ENCODE data around the gene TMEM132A.
A peak's percentile ranks its signal among the peaks of the same experiment; 100 is the strongest.

TMEM132A gene

DNA sequence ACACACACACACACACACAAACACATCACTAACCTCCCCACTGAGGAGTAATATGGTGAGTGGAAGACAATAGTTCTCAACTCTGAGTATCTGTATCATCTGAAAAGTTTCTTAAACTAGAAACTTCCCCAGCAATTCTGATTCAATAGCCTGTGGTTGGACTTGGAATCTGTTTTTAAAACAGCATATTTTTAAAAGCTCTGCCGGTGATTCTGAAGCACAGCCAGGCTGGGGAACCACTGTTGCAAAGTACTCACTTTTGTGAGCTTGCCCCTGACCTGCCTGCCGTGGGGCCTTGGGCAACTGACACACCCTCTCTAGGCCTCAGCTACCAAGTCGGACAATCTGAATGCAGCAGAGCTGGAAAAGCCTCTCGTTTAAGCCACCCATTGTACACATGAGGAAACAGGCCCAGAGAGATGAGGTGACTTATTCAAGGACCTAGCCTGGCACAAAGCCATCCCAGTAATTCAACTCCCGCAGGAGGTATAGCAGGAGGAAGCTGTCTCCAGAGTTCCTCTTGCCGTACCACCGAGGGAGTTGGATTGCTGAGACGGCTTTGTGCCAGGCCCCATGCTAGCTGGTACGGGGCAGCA, 18.8 kb downstream of the TMEM132A start:
- ATAC-seq (ENCODE audit: low read depth) (no peak), DNase-seq (ENCODE audit: low spot score in 2 of 2) (no peak)
- Mint-ChIP-seq H3K4me3 (no peak overlapping the region), H3K9me3 (no peaks in the 10 kb centered on the region), H3K27ac (peak overlapping the region; percentile 20), H3K36me3 (peaks cover 43% of the 10 kb centered on the region), H3K4me1 (peaks cover 43% of the 10 kb centered on the region), H3K27me3 (no peaks in the 10 kb centered on the region)

DNA sequence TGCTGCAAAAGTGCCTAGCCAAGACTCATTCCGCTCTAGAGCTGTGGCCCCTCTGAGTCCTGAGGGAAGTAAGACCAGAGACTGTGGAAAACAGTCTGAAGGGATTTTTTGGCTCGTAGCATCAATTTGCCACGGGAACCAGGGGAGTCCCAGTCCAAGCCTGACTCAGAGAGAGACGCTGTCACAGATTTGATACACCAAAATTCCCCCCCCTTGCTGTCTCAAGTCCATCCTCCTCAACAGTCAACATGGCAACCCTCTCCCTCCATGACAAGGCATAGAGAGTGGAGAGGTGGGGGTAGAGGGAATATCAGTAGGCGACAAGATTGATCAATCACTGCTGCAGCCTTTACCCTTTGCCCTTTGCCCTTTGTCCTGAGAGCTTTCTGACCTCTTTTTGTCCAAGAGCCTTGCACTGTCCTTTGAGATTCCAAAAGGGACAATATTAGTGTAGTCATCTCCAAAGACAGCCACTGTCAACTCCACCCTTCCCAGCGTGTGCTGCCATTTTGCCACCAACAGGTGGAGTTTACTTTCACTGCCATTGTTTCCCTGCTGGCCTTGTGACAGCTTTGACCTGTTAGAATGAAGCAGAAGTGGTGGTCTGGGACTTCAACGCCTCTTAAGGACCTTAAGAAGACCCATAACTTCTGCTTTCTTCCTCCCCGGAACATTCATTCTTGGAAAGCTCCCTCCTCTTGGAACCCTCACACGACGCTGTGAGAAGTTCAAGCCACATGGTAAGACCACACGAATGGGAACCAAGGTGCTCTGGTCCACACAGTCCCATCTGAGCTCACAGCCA, 20.4 kb downstream of the TMEM132A start:
- Mint-ChIP-seq H3K36me3 (peaks cover 30% of the 10 kb centered on the region), H3K27me3 (no peaks in the 10 kb centered on the region), H3K4me3 (no peak overlapping the region), H3K9me3 (no peaks in the 10 kb centered on the region), H3K4me1 (peaks cover 53% of the 10 kb centered on the region), H3K27ac (peak overlapping the region; percentile 53)
- DNase-seq (ENCODE audit: low spot score in 2 of 2) (no peak), ATAC-seq (ENCODE audit: low read depth) (peak; percentile 71)

DNA sequence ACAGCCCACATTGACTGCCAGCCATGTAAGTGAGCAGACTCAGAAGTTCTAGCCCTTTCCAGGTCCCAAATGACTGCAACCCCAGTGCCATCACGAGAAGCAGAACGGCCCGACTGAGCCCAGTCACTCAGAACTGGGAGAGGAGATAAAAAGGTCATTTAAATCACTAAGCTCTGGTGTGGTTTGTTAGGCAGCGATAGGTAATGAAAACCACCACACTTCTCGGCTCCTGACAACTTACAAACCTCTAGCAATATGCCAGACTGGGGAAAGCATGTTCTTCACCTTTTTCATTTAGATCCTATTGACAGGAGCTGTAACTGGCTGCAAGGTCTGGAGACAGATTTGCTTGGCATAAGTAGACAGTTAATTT, 21.0 kb downstream of the TMEM132A start:
- Mint-ChIP-seq H3K27ac (peak overlapping the region; percentile 53), H3K9me3 (no peaks in the 10 kb centered on the region), H3K36me3 (peaks cover 29% of the 10 kb centered on the region), H3K4me1 (peaks cover 55% of the 10 kb centered on the region), H3K27me3 (no peaks in the 10 kb centered on the region), H3K4me3 (no peak overlapping the region)
- ATAC-seq (ENCODE audit: low read depth) (no peak), DNase-seq (ENCODE audit: low spot score in 2 of 2) (no peak)

DNA sequence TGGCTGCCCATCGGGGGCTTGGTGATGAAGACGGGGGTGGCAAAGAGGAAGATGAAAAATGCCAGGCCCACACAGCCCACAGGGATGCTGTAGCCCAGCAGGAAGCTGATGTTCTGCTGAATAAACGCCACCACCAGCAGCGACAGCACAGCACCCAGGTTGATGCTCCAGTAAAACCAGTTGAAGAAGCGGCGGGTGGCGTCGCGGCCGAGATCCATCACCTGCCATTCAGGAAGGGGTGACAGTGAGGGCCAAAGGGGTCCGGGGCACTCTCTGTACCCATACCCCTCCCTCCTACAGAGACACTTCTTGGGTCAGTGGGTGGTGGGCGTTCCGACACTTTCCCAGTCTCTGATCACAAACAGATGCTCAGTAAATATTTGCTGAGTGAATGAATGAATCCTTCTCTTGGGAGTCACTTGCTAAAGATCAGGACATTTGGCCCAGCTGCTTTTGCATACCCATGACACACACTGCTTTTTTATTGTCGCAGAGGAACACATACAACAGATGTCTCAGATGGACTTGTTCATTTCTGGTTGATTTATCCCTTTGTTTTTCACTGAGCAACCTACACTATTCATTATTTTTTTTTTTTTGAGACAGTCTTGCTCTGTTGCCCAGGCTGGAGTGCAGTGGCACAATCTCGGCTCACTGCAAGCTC, 22.5 kb downstream of the TMEM132A start:
- Mint-ChIP-seq H3K4me3 (no peak overlapping the region), H3K36me3 (peaks cover 22% of the 10 kb centered on the region), H3K27me3 (no peaks in the 10 kb centered on the region), H3K9me3 (no peaks in the 10 kb centered on the region), H3K4me1 (peaks cover 49% of the 10 kb centered on the region), H3K27ac (peak overlapping the region; percentile 1)
- no peak for DNase-seq (ENCODE audit: low spot score in 2 of 2)
- ATAC-seq (ENCODE audit: low read depth) = no peak

DNA sequence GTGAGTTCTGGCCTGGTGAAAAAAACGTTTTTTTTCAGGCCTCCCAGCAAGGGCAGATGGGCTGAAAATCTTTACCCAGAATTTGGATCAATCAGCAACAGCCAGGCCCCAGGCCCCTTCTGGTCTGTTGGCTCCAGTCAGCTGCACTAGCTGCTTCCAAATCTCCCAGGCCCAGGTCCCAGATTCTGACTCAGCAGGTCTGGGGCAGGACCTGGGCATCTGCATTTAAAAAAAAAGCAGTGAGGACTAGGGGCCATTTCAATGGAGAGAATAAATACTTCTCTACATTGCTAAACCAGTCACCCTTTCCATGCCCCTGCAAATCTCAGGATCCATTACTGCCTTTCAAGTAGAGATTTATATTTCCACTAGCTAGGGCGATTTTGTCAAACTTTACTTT, 23.4 kb downstream of the TMEM132A start:
- peaks cover 24% of the 10 kb centered on the region for H3K36me3 Mint-ChIP-seq
- no peaks in the 10 kb centered on the region for H3K9me3 Mint-ChIP-seq
- DNase-seq (ENCODE audit: low spot score in 2 of 2) = no peak
- no peaks in the 10 kb centered on the region for H3K27me3 Mint-ChIP-seq
- no peak for ATAC-seq (ENCODE audit: low read depth)
- H3K4me3 Mint-ChIP-seq = no peak overlapping the region
- H3K27ac Mint-ChIP-seq = no peak overlapping the region
- peaks cover 49% of the 10 kb centered on the region for H3K4me1 Mint-ChIP-seq

DNA sequence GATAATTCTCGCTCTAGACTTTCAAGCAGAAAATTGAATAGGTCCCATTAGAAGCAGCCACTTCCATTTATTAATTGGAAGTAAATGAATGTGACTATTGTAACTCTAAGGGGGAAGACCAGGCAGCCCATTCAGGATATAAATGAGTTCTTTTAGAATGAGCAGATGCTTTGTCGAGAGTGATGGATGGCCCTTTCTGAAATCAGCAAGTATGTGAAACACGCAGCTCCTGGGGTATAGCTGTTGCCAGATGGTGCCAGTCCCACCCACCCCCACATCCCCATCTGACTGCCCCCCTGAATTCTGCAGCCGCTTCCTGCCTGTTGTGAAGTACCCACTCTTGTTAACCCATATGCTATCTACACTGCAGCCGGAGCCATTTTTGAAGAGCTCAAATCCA, 24.0 kb downstream of the TMEM132A start:
- peak overlapping the region; percentile 93 for H3K27ac Mint-ChIP-seq

DNA sequence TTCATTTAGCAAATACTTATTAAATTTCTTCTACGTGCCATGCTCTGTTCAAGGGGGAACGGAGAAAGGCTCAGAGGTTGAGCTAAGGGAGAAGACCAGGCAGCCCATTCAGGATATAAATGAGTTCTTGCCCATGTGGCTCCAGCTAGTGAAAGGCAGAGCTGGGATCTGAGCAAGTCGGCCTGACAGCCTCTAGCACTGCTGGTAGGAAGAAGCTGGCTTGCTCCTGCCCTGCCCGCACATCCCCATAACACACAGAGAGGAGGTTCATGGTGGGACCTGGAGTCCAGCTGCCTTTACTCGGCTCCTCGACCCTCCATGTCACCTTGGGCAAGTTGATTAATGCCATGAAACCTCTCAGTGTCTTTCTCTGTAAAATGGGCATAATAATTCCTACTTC, 25.8 kb downstream of the TMEM132A start:
- H3K36me3 Mint-ChIP-seq = peaks cover 14% of the 10 kb centered on the region
- peak overlapping the region; percentile 98 for H3K27ac Mint-ChIP-seq
- H3K4me1 Mint-ChIP-seq = peaks cover 50% of the 10 kb centered on the region
- peak overlapping the region; percentile 97 for H3K4me3 Mint-ChIP-seq
- no peaks in the 10 kb centered on the region for H3K27me3 Mint-ChIP-seq
- DNase-seq (ENCODE audit: low spot score in 2 of 2) = no peak
- no peaks in the 10 kb centered on the region for H3K9me3 Mint-ChIP-seq
- ATAC-seq (ENCODE audit: low read depth) = no peak

More for the DNA sequence above, 24.0 kb downstream of the TMEM132A start:
- H3K9me3 Mint-ChIP-seq = no peaks in the 10 kb centered on the region
- DNase-seq (ENCODE audit: low spot score in 2 of 2) = no peak
- ATAC-seq (ENCODE audit: low read depth) = no peak
- H3K4me3 Mint-ChIP-seq = peak overlapping the region; percentile 83
- H3K36me3 Mint-ChIP-seq = peaks cover 24% of the 10 kb centered on the region
- peaks cover 51% of the 10 kb centered on the region for H3K4me1 Mint-ChIP-seq
- H3K27me3 Mint-ChIP-seq = no peaks in the 10 kb centered on the region

DNA sequence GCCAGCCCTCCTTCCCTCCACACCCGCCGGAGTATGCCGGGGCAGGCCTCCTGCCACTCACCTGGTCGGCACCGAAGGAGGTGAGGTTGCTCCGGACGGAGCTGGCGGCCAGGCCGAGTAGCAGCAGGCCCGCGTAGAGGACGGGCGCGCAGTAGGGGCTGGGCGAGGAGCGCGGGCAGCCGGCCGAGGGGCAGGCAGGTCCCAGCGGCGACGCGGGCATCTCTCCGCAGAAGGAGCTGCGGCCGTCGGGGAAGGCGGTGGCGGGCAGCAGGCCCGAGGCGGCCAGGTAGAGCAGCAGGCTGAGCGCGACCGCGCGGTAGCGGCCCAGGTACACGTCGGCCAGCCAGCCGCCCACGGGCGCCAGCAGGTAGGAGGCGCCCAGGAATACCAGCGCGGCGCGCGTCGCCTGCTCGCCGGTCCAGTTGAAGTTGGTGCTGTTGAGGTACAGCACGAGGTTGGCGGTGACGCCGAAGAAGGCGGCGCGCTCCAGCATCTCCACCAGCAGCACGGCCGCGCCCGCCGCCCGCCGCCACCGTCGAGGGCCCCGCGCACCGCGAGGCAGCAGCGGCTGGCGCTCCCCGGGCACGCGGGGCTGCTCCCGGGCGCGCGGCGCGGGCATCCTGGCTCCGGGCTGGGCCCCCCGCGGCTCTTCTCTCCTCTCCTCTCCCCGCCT, 26.8 kb downstream of the TMEM132A start:
- H3K4me1 Mint-ChIP-seq = peaks cover 48% of the 10 kb centered on the region
- H3K4me3 Mint-ChIP-seq = peak overlapping the region; percentile 97
- no peaks in the 10 kb centered on the region for H3K27me3 Mint-ChIP-seq
- H3K27ac Mint-ChIP-seq = peak overlapping the region; percentile 98
- no peaks in the 10 kb centered on the region for H3K9me3 Mint-ChIP-seq
- DNase-seq (ENCODE audit: low spot score in 2 of 2) (peak; percentile 25 to 48), ATAC-seq (ENCODE audit: low read depth) (peak; percentile 25)
- peaks cover 8% of the 10 kb centered on the region for H3K36me3 Mint-ChIP-seq

DNA sequence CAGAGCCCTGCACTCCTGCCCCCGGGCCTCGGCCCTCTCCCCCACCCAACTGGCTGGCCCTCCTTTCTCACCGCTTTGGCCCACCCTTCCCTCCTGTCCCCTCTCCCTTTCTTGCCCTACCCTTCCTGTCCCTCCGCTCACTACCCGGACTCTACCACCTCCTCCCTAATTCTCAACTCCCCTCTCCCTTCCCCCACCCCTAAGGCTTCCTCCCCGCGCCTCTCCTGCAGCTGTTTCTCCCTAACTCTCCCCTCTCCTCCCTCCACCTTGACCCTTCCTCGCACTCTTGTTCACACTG, 27.3 kb downstream of the TMEM132A start:
- Mint-ChIP-seq H3K4me1 (peaks cover 44% of the 10 kb centered on the region), H3K9me3 (no peaks in the 10 kb centered on the region)
- ATAC-seq (ENCODE audit: low read depth) = peak; percentile 3

DNA sequence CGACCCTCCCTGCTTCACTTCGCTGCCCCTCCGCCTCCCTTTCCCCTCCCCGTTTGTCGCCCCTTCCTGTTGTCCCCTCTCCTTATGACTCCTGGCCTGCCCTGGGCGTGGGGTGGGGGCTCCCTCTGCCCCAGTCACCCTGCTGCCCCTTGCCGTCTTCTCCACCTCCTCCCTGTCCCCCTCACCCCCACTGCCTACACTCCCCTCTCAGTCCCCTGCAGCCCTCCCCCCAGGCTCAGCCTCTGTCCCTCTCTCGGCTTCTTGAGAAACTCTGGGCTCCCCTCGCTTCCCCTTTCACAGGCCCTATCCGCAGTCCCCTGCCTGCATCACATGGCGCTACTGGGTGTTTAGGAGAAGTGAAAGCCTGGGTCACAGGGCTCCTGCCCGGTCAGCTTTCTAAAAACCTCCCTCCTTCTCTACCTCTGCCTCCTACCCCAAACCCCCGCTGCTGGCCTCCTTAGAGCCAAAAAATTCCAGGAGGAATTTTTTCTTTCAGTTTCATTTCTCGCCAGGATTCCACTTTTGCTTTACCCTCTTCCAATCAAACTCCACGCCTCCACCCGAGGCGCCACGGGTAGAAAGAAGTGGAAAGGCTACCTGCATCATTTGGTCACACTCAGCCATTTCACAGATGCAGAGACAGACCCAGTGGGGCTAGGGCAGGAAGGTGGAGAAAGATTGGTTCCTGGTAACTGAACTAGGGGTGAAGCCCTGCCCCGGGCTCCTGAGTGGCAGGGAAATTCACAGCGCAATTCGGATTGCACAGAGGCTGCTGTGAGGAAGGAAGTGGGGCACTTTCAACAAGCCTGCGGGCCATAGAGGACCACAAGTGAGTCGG, 27.9 kb downstream of the TMEM132A start, which contains the start of gene SLC15A3:
Gene SLC15A3 (minus strand): TSS at position 273 of the 838 bp plus-strand sequence. CDS start 625 bp downstream, outside the sequence.
- DNase-seq (ENCODE audit: low spot score in 2 of 2) (peak; percentile 66 to 77), ATAC-seq (ENCODE audit: low read depth) (peak; percentile 83)
- Mint-ChIP-seq H3K4me3 (peak within 1 kb of the TSS; percentile 97), H3K27ac (peak within 1 kb of the TSS; percentile 98), H3K27me3 (no peaks in the 10 kb centered on the region), H3K36me3 (peaks cover 2% of the 10 kb centered on the region), H3K4me1 (peaks cover 44% of the 10 kb centered on the region), H3K9me3 (no peaks in the 10 kb centered on the region)

More for the DNA sequence above, 27.3 kb downstream of the TMEM132A start:
- no peaks in the 10 kb centered on the region for H3K27me3 Mint-ChIP-seq
- H3K27ac Mint-ChIP-seq = peak overlapping the region; percentile 98
- H3K36me3 Mint-ChIP-seq = peaks cover 4% of the 10 kb centered on the region
- no peak for DNase-seq (ENCODE audit: low spot score in 2 of 2)
- peak overlapping the region; percentile 97 for H3K4me3 Mint-ChIP-seq

DNA sequence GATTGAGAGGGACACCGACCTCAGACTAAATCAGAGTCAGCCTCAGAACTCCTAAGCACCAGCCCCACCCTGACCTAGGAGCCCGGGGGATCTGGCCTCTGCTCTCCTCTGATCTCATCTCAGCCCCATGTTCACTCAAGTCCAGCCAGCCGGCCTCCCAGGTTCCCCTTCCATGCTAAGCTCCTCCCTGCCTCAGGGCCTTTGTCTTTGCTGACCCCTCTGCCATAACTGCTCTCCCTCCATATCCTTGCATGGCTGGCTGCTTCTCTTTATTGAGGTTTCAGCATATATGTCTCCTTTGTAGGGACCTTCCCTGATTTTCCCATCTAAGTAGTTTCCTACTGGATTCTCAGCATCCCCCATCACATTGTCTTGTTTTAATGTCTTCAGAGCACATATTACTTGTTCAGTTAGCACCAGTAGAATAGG, 28.5 kb downstream of the TMEM132A start:
- no peak for ATAC-seq (ENCODE audit: low read depth)
- peaks cover 44% of the 10 kb centered on the region for H3K4me1 Mint-ChIP-seq
- H3K36me3 Mint-ChIP-seq = peaks cover 2% of the 10 kb centered on the region
- H3K27me3 Mint-ChIP-seq = no peaks in the 10 kb centered on the region
- H3K4me3 Mint-ChIP-seq = peak overlapping the region; percentile 97
- no peaks in the 10 kb centered on the region for H3K9me3 Mint-ChIP-seq
- DNase-seq (ENCODE audit: low spot score in 2 of 2) = no peak
- peak overlapping the region; percentile 98 for H3K27ac Mint-ChIP-seq

DNA sequence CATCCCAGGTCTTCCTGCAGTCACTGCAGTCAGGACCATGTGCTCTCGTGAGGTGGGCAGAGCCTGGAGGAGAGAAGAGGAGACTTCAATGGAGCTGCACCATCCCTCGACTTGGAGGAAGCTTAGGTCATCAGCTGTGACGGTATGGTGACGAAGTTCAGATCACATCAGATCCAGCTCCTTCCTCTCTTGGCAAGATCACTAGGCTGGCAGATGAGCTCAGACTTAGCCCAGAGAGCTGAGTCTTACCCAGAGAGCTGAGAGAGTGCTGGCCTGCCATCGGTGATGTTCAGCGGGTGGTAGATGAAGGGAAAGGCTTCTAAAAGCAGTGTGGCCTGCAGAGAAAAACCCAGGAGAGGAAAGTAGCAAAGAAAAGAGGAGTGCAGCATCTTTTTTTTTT, 29.5 kb downstream of the TMEM132A start:
- DNase-seq (ENCODE audit: low spot score in 2 of 2) (no peak), ATAC-seq (ENCODE audit: low read depth) (peak; percentile 8)
- Mint-ChIP-seq H3K27ac (peak overlapping the region; percentile 98), H3K4me3 (peak overlapping the region; percentile 30), H3K27me3 (no peaks in the 10 kb centered on the region), H3K9me3 (no peaks in the 10 kb centered on the region), H3K4me1 (peaks cover 40% of the 10 kb centered on the region), H3K36me3 (peaks cover 2% of the 10 kb centered on the region)

DNA sequence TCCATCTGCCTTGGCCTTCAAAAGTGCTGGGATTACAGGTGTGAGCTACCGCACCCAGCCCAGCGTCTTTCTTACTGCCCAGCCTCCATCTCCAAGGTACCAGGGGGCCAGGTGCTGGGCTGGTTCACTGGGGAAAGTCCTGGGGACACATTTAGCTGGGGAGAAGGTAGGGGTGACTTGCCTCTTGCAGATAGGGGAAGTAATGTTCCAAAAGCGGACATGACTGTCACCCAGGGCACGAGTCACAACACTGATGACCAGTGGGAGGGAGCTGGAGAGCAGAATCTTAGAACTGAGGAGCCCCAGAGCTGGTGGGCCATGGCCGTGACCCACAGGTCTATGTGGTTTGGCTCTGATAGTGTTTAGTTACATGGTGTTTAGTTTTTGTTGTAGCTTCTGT, 30.2 kb downstream of the TMEM132A start:
- H3K36me3 Mint-ChIP-seq = peaks cover 2% of the 10 kb centered on the region
- DNase-seq (ENCODE audit: low spot score in 2 of 2) = peak in 1 of 2 donors; percentile 27
- peak; percentile 31 for ATAC-seq (ENCODE audit: low read depth)
- peaks cover 35% of the 10 kb centered on the region for H3K4me1 Mint-ChIP-seq
- H3K4me3 Mint-ChIP-seq = no peak overlapping the region
- no peaks in the 10 kb centered on the region for H3K9me3 Mint-ChIP-seq
- no peaks in the 10 kb centered on the region for H3K27me3 Mint-ChIP-seq
- peak overlapping the region; percentile 98 for H3K27ac Mint-ChIP-seq
